GM23338 (cell line): Measurements from ENCODE around the gene STPG4. TPM values are rescaled to one million over a fixed set of nuclear protein-coding genes. Genes with fewer than 3 reads are reported as not detected.

Experiments used
- ATAC-seq: fragments of 200-7000 bp; cut with Tn5 transposase; 3 replicates; pipeline ENCODE4 v1.9.1; 2020
- DNase-seq: peaks from one replicate; pipeline ENCODE4 v3.0.0-alpha.2; 2015; ENCODE audit warnings: low spot score
- H2AFZ ChIP-seq: fragments of 200-600 bp; sonication (generic); 2 replicates; pipeline ENCODE4 v1.8.0; 2016; ENCODE audit warnings: antibody characterized with exemption, mild to moderate bottlenecking, moderate library complexity
- H3F3A ChIP-seq: fragments of 200-600 bp; sonication (generic); replicated peaks from 2 replicates; pipeline ENCODE4 v1.8.0; 2017; ENCODE audit warnings: antibody characterized with exemption, mixed run types, low read depth
- H3K27ac ChIP-seq: fragments of 200-600 bp; sonication (generic); 2 replicates; pipeline ENCODE4 v1.6.1; 2016; ENCODE audit warnings: low read depth
- H3K27me3 ChIP-seq: fragments of 200-600 bp; sonication (generic); 2 replicates; pipeline ENCODE4 v1.8.0; 2016; ENCODE audit warnings: mild to moderate bottlenecking, mixed run types, moderate library complexity; ENCODE audit not compliant: insufficient read depth
- H3K36me3 ChIP-seq: fragments of 200-600 bp; sonication (generic); 2 replicates; pipeline ENCODE4 v1.8.0; 2016; ENCODE audit warnings: mild to moderate bottlenecking; ENCODE audit not compliant: insufficient read depth
- H3K4me1 ChIP-seq: fragments of 200-600 bp; sonication (generic); 2 replicates; pipeline ENCODE4 v1.8.0; 2016; ENCODE audit warnings: mild to moderate bottlenecking, moderate library complexity; ENCODE audit not compliant: insufficient read depth
- H3K4me2 ChIP-seq: fragments of 200-600 bp; sonication (generic); 2 replicates; pipeline ENCODE4 v1.7.1; 2017; ENCODE audit warnings: mixed run types
- H3K4me3 ChIP-seq: fragments of 200-600 bp; sonication (generic); 2 replicates; pipeline ENCODE4 v1.6.1; 2016; ENCODE audit warnings: mixed run types
- H3K79me2 ChIP-seq: fragments of 200-600 bp; sonication (generic); replicated peaks from 2 replicates; pipeline ENCODE4 v1.8.0; 2017; ENCODE audit warnings: mild to moderate bottlenecking; ENCODE audit not compliant: insufficient read depth
- H3K9me2 ChIP-seq: fragments of 200-600 bp; sonication (generic); 2 replicates; pipeline ENCODE4 v1.8.0; 2017; ENCODE audit not compliant: insufficient read depth
- H4K20me1 ChIP-seq: fragments of 200-600 bp; sonication (generic); replicated peaks from 2 replicates; pipeline ENCODE4 v1.8.0; 2017; ENCODE audit warnings: mild to moderate bottlenecking; ENCODE audit not compliant: insufficient read depth
- H3K27ac Mint-ChIP-seq: 2 replicates; pipeline ENCODE4 v1.8.0; 2020; ENCODE audit warnings: inconsistent platforms, mild to moderate bottlenecking, moderate library complexity, mixed read lengths
- H3K27me3 Mint-ChIP-seq: 3 replicates; pipeline ENCODE4 v1.8.0; 2022; ENCODE audit warnings: low read depth, mild to moderate bottlenecking, moderate library complexity, mixed read lengths, inconsistent platforms; ENCODE audit not compliant: insufficient read depth, poor library complexity
- H3K36me3 Mint-ChIP-seq: 3 replicates; pipeline ENCODE4 v1.8.0; 2021; ENCODE audit warnings: low read depth, mild to moderate bottlenecking, inconsistent platforms, moderate library complexity, mixed read lengths
- H3K4me1 Mint-ChIP-seq: 3 replicates; pipeline ENCODE4 v1.8.0; 2020; ENCODE audit warnings: mild to moderate bottlenecking, inconsistent platforms, mixed read lengths
- H3K4me3 Mint-ChIP-seq: 3 replicates; pipeline ENCODE4 v1.8.0; 2021; ENCODE audit warnings: moderate library complexity, mild to moderate bottlenecking, inconsistent platforms, mixed read lengths
- H3K9me3 Mint-ChIP-seq: 3 replicates; pipeline ENCODE4 v1.8.0; 2020; ENCODE audit warnings: moderate library complexity, mild to moderate bottlenecking, inconsistent platforms, mixed read lengths
- CREB1 ChIP-seq: fragments of 250-450 bp; sonication (Bioruptor Pico); IDR thresholded peaks from 2 replicates; pipeline ENCODE4 v1.5.0; 2020; ENCODE audit warnings: low read depth, mild to moderate bottlenecking, moderate library complexity
- CTCF ChIP-seq, 2 experiments: fragments of 200-600 bp in 1 of 2; sonication (generic) in 1 of 2; conservative IDR thresholded peaks; 2 replicates each; pipeline versions ENCODE4 v1.5.1 to v1.6.1; 2016 to 2017; ENCODE audit warnings: antibody characterized with exemption in 2 of 2, low read depth in 2 of 2, mild to moderate bottlenecking in 2 of 2, moderate library complexity in 1 of 2
- ETS1 ChIP-seq: IDR thresholded peaks from 2 replicates; pipeline ENCODE4 v1.6.1; 2016; ENCODE audit warnings: antibody characterized with exemption
- EZH2 ChIP-seq: fragments of 200-600 bp; sonication (generic); IDR thresholded peaks from one replicate; pipeline ENCODE4 v1.8.0; 2017; ENCODE audit warnings: antibody characterized with exemption, mild to moderate bottlenecking, low read depth; ENCODE audit not compliant: unreplicated experiment
- EZH2phosphoT487 ChIP-seq: fragments of 200-600 bp; sonication (generic); IDR thresholded peaks from one replicate; pipeline ENCODE4 v1.8.1; 2018; ENCODE audit warnings: antibody characterized with exemption; ENCODE audit not compliant: unreplicated experiment
- JUNB ChIP-seq: IDR thresholded peaks from one replicate; pipeline ENCODE4 v1.6.1; 2016; ENCODE audit warnings: antibody characterized with exemption; ENCODE audit not compliant: unreplicated experiment
- NANOG ChIP-seq: IDR thresholded peaks from 2 replicates; pipeline ENCODE4 v1.6.1; 2016; ENCODE audit warnings: antibody characterized with exemption, borderline replicate concordance
- POLR2AphosphoS5 ChIP-seq: IDR thresholded peaks from 2 replicates; pipeline ENCODE4 v1.6.1; 2016; ENCODE audit warnings: antibody characterized with exemption, low read depth
- REST ChIP-seq: IDR thresholded peaks from one replicate; pipeline ENCODE4 v1.6.1; 2018; ENCODE audit warnings: antibody characterized with exemption; ENCODE audit not compliant: unreplicated experiment
- STAT1 ChIP-seq: IDR thresholded peaks from one replicate; pipeline ENCODE4 v1.6.1; 2016; ENCODE audit warnings: antibody characterized with exemption; ENCODE audit not compliant: unreplicated experiment
- ZNF114 ChIP-seq: fragments of 250-450 bp; sonication (Bioruptor Pico); IDR thresholded peaks from 2 replicates; pipeline ENCODE4 v1.5.0; 2020; ENCODE audit warnings: mild to moderate bottlenecking, moderate library complexity
- ZNF331 ChIP-seq: fragments of 250-450 bp; sonication (Bioruptor Pico); IDR thresholded peaks from 2 replicates; pipeline ENCODE4 v1.5.0; 2020; ENCODE audit warnings: low read depth, mild to moderate bottlenecking, moderate library complexity
- polyA plus RNA-seq: library from polyadenylated mRNA; unstranded; fragments of >200 nt; fragmentation: Nextera tagmentation; extraction: Ambion mirVana; gene quantifications from 2 replicates; pipeline ENCODE4 v1.2.1, GENCODE V29; 2016
- total RNA-seq: library from RNA; depleted of rRNA; stranded (reverse); fragments of >200 nt; shearing (Covaris generic); gene quantifications from 2 replicates; pipeline ENCODE4 v1.2.3, GENCODE V29; 2014
- TF ChIP-seq, protein P1 (sequence below): fragments of 250-450 bp; sonication (Bioruptor Pico); IDR thresholded peaks from 2 replicates; pipeline ENCODE4 v1.5.0; 2020; ENCODE audit warnings: mild to moderate bottlenecking, moderate library complexity

The STPG4 gene
- total and polyA plus RNA-seq, 2 experiments from 2014 or later: 0.28 TPM; not detected in 1

DNA sequence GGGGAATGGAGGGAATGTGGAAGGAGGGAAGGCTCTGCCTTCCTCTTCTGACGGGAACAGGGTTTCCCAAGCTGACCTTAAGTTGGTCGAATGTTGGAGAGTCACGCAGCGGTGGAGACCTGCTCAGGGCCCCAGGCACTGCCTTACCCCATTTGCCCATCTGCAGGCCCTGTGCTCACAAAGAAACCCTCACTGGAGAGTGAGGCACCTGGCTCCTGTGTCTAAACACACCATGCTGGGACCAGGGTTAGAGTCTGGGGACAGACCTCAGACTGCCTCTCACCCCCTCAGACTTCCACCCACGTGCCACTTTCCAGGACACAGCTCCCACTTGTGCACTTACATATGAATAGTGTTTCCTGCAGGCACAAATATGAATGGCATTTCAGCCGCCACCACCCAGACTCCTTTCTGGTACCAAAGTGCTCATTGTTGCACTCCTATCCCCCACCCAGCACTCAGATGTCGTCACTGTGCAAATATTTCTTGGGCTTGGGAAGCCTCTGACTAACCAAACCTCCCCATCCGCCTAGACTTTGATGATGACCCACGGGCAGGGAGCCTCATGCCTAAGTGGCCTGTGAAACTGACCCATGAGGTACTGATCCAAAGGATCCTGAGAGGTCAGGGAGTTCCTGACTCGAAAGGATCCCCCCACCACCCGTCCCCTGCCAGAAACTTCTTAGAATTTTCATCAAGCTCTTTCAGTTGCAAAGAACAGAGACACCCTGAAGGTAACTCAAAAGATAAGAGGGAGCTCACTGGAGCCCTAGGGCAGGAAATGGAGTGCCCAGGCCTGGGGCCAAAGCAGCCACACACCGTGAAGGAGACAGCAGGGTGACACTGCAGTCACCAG lies 78.3 kb downstream of the STPG4 start:
- H3K4me2 ChIP-seq: peak overlapping the region; percentile 19; the same call in 1 of the 2 replicates
- no peak overlapping the region for H2AFZ ChIP-seq
- H3K27ac ChIP-seq: 0 out of 2 replicates have a peak overlapping the region, but pooled peaks have one; percentile 12
- TF ChIP-seq EZH2 (no peak), CTCF (conservative IDR thresholded peaks at IDR 0.05; ENCODE audit: low read depth in 2 of 2) (no peak), EZH2phosphoT487 (no peak), STAT1 (no peak), REST (no peak), POLR2AphosphoS5 (no peak), CREB1 (no peak), JUNB (no peak), ZNF114 (CRISPR knock-in tag) (no peak), NANOG (no peak), ZNF331 (CRISPR knock-in tag) (no peak), ETS1 (no peak)
- TF ChIP-seq, protein P1, sequence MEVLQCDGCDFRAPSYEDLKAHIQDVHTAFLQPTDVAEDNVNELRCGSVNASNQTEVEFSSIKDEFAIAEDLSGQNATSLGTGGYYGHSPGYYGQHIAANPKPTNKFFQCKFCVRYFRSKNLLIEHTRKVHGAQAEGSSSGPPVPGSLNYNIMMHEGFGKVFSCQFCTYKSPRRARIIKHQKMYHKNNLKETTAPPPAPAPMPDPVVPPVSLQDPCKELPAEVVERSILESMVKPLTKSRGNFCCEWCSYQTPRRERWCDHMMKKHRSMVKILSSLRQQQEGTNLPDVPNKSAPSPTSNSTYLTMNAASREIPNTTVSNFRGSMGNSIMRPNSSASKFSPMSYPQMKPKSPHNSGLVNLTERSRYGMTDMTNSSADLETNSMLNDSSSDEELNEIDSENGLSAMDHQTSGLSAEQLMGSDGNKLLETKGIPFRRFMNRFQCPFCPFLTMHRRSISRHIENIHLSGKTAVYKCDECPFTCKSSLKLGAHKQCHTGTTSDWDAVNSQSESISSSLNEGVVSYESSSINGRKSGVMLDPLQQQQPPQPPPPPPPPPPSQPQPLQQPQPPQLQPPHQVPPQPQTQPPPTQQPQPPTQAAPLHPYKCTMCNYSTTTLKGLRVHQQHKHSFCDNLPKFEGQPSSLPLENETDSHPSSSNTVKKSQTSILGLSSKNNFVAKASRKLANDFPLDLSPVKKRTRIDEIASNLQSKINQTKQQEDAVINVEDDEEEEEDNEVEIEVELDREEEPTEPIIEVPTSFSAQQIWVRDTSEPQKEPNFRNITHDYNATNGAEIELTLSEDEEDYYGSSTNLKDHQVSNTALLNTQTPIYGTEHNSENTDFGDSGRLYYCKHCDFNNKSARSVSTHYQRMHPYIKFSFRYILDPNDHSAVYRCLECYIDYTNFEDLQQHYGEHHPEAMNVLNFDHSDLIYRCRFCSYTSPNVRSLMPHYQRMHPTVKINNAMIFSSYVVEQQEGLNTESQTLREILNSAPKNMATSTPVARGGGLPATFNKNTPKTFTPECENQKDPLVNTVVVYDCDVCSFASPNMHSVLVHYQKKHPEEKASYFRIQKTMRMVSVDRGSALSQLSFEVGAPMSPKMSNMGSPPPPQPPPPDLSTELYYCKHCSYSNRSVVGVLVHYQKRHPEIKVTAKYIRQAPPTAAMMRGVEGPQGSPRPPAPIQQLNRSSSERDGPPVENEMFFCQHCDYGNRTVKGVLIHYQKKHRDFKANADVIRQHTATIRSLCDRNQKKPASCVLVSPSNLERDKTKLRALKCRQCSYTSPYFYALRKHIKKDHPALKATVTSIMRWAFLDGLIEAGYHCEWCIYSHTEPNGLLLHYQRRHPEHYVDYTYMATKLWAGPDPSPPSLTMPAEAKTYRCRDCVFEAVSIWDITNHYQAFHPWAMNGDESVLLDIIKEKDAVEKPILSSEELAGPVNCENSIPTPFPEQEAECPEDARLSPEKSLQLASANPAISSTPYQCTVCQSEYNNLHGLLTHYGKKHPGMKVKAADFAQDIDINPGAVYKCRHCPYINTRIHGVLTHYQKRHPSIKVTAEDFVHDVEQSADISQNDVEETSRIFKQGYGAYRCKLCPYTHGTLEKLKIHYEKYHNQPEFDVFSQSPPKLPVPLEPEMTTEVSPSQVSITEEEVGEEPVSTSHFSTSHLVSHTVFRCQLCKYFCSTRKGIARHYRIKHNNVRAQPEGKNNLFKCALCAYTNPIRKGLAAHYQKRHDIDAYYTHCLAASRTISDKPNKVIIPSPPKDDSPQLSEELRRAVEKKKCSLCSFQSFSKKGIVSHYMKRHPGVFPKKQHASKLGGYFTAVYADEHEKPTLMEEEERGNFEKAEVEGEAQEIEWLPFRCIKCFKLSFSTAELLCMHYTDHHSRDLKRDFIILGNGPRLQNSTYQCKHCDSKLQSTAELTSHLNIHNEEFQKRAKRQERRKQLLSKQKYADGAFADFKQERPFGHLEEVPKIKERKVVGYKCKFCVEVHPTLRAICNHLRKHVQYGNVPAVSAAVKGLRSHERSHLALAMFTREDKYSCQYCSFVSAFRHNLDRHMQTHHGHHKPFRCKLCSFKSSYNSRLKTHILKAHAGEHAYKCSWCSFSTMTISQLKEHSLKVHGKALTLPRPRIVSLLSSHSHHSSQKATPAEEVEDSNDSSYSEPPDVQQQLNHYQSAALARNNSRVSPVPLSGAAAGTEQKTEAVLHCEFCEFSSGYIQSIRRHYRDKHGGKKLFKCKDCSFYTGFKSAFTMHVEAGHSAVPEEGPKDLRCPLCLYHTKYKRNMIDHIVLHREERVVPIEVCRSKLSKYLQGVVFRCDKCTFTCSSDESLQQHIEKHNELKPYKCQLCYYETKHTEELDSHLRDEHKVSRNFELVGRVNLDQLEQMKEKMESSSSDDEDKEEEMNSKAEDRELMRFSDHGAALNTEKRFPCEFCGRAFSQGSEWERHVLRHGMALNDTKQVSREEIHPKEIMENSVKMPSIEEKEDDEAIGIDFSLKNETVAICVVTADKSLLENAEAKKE: no peak
- Mint-ChIP-seq H3K4me1 (peaks cover 51% of the 10 kb centered on the region), H3K27me3 (peaks cover 19% of the 10 kb centered on the region), H3K4me3 (no peak overlapping the region), H3K9me3 (no peaks in the 10 kb centered on the region), H3K27ac (peak overlapping the region; percentile 26; the same call in 1 of the 2 replicates), H3K36me3 (peaks cover 2% of the 10 kb centered on the region; the same call in 2 of the 3 replicates)
- H3K79me2 ChIP-seq: no peaks in the 10 kb centered on the region
- no peaks in the 10 kb centered on the region for H3K9me2 ChIP-seq
- no peaks in the 10 kb centered on the region for H4K20me1 ChIP-seq
- no peaks in the 10 kb centered on the region for H3F3A ChIP-seq
- peak; percentile 11 for ATAC-seq
- no peaks in the 10 kb centered on the region for H3K27me3 ChIP-seq
- no peak overlapping the region for H3K4me3 ChIP-seq
- no peak for DNase-seq
- no peaks in the 10 kb centered on the region for H3K36me3 ChIP-seq
- peaks cover 22% of the 10 kb centered on the region for H3K4me1 ChIP-seq
